ENCODE data around the gene KRT24. TPM values are rescaled to one million over a fixed set of nuclear protein-coding genes. Genes with fewer than 3 reads are reported as not detected.

KRT24 gene
- total and polyA plus RNA-seq, 2 of the 4 experiments (the other 2 are of a cell fraction) = not detected

DNA sequence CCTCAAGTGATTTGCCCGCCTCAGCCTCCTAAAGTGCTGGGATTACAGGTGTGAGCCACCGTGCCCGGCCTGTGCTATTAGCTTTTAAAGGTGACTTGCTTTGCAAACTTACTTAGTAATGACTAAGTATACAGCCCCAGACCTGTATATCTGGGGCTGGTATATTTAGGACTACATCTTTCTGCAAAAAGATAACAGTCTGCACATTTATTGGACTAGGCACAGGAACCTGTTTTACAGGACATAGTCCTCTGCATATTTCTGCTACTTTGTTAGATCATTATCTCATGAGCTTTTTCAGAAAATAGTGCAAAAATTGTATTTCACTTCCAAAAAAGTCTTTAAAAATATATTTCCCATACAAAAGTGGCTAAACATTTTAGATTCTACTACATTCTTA, 1.3 kb downstream of the KRT24 start:
- H3K23ac ChIP-seq (ENCODE audit: low read depth, low read length) = no peak overlapping the region
- H3K27me3 ChIP-seq (ENCODE audit: control insufficient read depth, insufficient read depth, low read length) = peaks cover 50% of the 10 kb centered on the region
- WGBS, 2 experiments (ENCODE audit: extremely low coverage in 2 of 2, insufficient read length in 1 of 2) = no CpG with 5 or more reads among the region's 3 CpGs
- no peak overlapping the region for H4K91ac ChIP-seq (ENCODE audit: insufficient read depth, low read depth, low read length)
- H3K4me3 ChIP-seq (ENCODE audit: insufficient read depth, low read depth, low read length) = no peak overlapping the region
- no peaks in the 10 kb centered on the region for H3K36me3 ChIP-seq (ENCODE audit: control insufficient read depth, insufficient read depth, low read length)
- H3K9ac ChIP-seq (ENCODE audit: low read depth, low read length) = no peak overlapping the region
- H3K4me1 ChIP-seq (ENCODE audit: control insufficient read depth, insufficient read depth, low read length) = no peaks in the 10 kb centered on the region
- H3K14ac ChIP-seq (replicated peaks; ENCODE audit: low read depth, low read length) = no peak overlapping the region
- POLR2A ChIA-PET (ENCODE audit: unreplicated experiment) = no interaction called here
- TF ChIP-seq, protein P1, sequence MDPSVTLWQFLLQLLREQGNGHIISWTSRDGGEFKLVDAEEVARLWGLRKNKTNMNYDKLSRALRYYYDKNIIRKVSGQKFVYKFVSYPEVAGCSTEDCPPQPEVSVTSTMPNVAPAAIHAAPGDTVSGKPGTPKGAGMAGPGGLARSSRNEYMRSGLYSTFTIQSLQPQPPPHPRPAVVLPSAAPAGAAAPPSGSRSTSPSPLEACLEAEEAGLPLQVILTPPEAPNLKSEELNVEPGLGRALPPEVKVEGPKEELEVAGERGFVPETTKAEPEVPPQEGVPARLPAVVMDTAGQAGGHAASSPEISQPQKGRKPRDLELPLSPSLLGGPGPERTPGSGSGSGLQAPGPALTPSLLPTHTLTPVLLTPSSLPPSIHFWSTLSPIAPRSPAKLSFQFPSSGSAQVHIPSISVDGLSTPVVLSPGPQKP (IDR thresholded peaks at IDR 0.05; ENCODE audit: borderline replicate concordance, low read depth, low read length) = no peak
- no peak for TF ChIP-seq RCOR1 (IDR thresholded peaks at IDR 0.05; ENCODE audit: insufficient replicate concordance, low read length)
- TF ChIP-seq MXI1 (IDR thresholded peaks at IDR 0.05; ENCODE audit: borderline replicate concordance, low read depth, low read length) = no peak
- no peak for TF ChIP-seq FOS (IDR thresholded peaks at IDR 0.05; ENCODE audit: low read depth, low read length)
- no peak for TF ChIP-seq CEBPB (IDR thresholded peaks at IDR 0.05; ENCODE audit: low read depth, low read length)
- H2AFZ ChIP-seq (replicated peaks; ENCODE audit: low read length, poor library complexity) = no peak overlapping the region
- no peaks in the 10 kb centered on the region for H3K79me1 ChIP-seq (ENCODE audit: low read depth in 1 of 2, low read length in 2 of 2)
- in situ Hi-C loops (cut with MboI; ENCODE audit: low sequenced_read_pairs) = no loop called here
- no TSS peak for BruUV-seq (replicated peaks)
- H3K56ac ChIP-seq (ENCODE audit: extremely low read depth, insufficient read depth, low read length) = no peak overlapping the region
- no peaks in the 10 kb centered on the region for H3K9me1 ChIP-seq (ENCODE audit: insufficient read depth, low read length)
- H3K27ac ChIP-seq (ENCODE audit: insufficient read depth, low read length) = no peak overlapping the region
- dilution Hi-C loops (cut with HindIII; ENCODE audit: low sequenced_read_pairs, unreplicated experiment) = no loop called here
- H3K18ac ChIP-seq (ENCODE audit: low read depth, low read length) = no peak overlapping the region
- H2AK5ac ChIP-seq (ENCODE audit: low read depth, low read length) = no peak overlapping the region
- no peaks in the 10 kb centered on the region for H4K20me1 ChIP-seq (ENCODE audit: insufficient read depth, low read length)
- H2BK5ac ChIP-seq (ENCODE audit: low read depth, low read length, poor library complexity, severe bottlenecking) = no peak overlapping the region
- intact Hi-C loops (cut with micrococcal nuclease) = loop anchor here (10.0 kb wide), 1 partner anchor 53 kb away; the partner anchor contains the start of gene KRT25
- no peaks in the 10 kb centered on the region for H3K9me3 ChIP-seq (ENCODE audit: control insufficient read depth, insufficient read depth, low read length)
- H2BK120ac ChIP-seq (ENCODE audit: low read depth, low read length) = no peak overlapping the region
- H4K5ac ChIP-seq (ENCODE audit: low read depth, low read length) = no peak overlapping the region
- CTCF ChIA-PET = interaction anchor here (1.0 kb wide), 1 partner anchor 19 kb away, joined by 3 read pairs; no protein-coding TSS in a partner anchor
- no peak overlapping the region for H2AK9ac ChIP-seq (replicated peaks; ENCODE audit: low read depth, low read length, poor library complexity)
- no peak overlapping the region for H2BK20ac ChIP-seq (ENCODE audit: low read depth, low read length)
- H3K4me2 ChIP-seq (ENCODE audit: low read depth, low read length) = no peak overlapping the region
- no peak overlapping the region for H4K8ac ChIP-seq (ENCODE audit: low read depth in 2 of 2, low read length in 2 of 2)
- DNase-seq (no peak), ATAC-seq (ENCODE audit: low read depth) (no peak)
- no peak overlapping the region for H2BK15ac ChIP-seq (ENCODE audit: low read depth, low read length)
- H3K4ac ChIP-seq (ENCODE audit: low read depth, low read length) = no peak overlapping the region

All from IMR-90 (cell line).